LoVo (cell line): Measurements from ENCODE around the gene SLC5A12.
A peak's percentile ranks its signal among the peaks of the same experiment; 100 is the strongest.
"Not testable (repeated sequence)": the region's sequence is repeated elsewhere in the genome, so short reads cannot be mapped to it uniquely, and the experiment has no call there.

Source experiments
- DNase-seq: peaks from one replicate; pipeline ENCODE4 v3.0.0-alpha.2; 2016; ENCODE audit warnings: low spot score

The SLC5A12 gene

DNA sequence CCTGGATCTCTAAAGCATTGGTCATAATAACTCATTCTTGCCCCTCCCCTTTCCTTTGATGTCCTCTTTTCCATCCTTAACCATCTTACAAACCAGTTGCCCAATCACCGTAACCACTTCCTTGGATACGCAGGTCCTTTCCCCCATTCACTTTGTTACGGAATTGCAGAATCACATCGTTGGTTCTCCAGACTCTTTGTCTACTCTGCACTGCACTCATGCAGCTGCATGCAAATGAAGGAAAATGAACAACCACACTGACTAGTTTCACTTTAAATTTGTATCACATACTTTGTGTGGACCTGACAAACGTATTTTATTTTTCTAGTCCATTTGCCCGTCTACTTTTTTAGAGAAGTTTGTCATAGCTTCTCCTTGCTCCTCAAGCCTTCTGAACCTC lies 69.9 kb downstream of the SLC5A12 start:
- no peak for DNase-seq

DNA sequence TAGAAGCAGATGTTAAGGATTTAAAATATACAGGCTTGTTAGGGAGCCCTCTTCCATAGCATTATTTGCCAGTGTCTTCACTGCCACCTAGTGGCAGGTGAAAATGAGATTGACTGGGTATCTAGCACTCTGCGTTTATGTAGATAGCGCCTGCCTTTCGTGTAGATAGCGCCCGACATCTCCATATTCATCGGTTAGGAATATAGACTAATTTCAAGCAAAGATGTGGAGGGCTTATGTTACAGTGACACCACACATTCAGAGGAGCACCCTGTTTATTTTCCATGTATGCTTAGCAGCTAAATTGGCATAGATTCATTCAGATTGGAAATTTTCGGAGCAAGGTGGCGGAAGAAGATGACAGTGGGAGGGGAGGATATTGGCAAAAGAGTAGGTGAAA lies 72.0 kb downstream of the SLC5A12 start:
- peak; percentile 69 for DNase-seq

DNA sequence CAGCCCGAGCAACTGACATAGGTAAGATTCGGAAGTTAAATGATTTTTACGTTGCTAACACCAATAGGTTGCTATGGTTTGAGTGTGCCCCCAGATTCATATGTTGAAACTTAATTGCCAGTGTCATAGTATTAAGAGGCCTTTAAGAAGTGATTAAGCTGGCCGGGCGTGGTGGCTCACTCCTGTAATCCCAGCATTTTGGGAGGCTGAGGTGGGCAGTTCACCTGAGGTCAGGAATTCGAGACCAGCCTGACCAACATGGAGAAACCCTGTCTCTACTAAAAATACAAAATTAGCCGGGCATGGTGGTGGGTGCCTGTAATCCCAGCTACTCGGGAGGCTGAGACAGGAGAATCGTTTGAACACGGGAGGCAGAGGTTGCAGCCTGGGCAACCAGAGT lies 78.5 kb downstream of the SLC5A12 start:
- not testable (repeated sequence) for DNase-seq

DNA sequence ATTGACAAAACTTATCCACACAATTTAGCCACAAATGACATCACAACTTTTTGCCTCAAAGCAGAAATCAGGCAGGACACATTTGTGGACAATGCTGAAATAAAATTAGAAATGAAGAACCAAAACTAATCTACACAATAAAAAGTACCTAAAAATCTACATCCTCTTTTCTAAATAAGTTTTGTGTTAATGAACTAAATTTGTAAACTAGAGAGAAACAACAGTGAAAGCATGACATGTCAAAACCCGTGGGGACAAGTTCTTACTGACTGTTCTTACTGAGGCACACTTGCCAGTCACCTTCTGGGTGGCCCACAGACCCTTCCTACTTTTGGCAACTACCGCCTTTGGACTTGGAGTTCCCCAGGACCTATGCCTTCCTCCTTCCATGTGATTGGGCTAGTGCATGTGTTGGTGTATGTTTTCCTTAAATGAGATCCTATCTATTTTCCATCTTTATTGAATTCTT lies 89.1 kb downstream of the SLC5A12 start:
- no peak for DNase-seq

GRCh38 chr11:26626346-26626745 lies 95.5 kb downstream of the SLC5A12 start:
- DNase-seq, result no peak

- peak; percentile 20 for DNase-seq
Measured at GRCh38 chr11:26623076-26623659, 98.7 kb downstream of the SLC5A12 start.

GRCh38 chr11:26622181-26622580 lies 99.7 kb downstream of the SLC5A12 start:
- no peak for DNase-seq

GRCh38 chr11:26621132-26621531 lies 100.7 kb downstream of the SLC5A12 start:
- DNase-seq, result peak; percentile 69

DNA sequence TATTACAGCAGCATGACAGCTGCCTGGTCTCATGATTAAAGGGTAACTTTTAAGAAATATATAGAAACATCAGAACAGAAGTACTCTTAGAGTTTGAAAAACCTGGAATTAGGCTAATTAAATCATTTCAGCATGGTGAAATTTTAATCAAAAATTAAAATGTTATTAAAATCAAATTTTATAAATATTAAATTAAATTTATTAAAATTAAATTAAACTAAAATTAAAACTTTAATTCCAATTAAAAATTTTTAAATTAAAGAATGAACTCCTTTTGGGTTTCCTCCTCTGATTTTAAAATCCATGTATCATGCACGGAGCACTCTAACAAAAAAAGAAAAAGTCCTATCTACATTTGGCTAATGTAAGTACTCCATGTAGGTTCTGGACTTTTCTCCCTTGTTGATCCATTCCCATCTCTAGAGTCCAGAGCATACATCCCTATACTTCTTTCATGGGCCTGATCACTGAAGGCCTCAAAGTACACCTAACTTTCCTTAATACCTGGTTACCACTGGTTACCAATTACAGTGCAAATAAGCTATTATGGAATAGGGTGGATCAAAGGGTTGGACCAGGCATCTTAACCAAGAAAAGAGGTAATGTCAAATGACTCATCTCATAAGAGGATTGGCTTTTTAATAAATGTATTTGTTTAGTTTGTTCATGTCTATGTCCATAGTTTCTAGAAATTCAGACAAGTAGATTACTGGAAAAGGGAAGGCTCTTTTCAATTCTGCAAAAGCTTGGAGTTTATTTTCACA lies 101.4 kb downstream of the SLC5A12 start:
- peak; percentile 52 for DNase-seq

- DNase-seq, result no peak
Measured at GRCh38 chr11:26618441-26618840, 103.4 kb downstream of the SLC5A12 start.
